Right lobe of liver (tissue), 4 donors: ENCODE measurements around the gene DENND4A.

ENCODE experiments used
- POLR2A ChIP-seq: fragments of 450-650 bp; IDR thresholded peaks from one replicate; pipeline ENCODE4 v1.6.1; 2017; ENCODE audit warnings: antibody characterized with exemption, mild to moderate bottlenecking
- TF ChIP-seq, protein P1 (sequence below), 4 donors: fragments of 200-600 bp in 3 of 4; fragments of 450-650 bp in 1 of 4; IDR thresholded peaks; one replicate each; pipeline versions ENCODE4 v1.5.1 to v1.8.0; 2016 to 2022; ENCODE audit warnings: antibody characterized with exemption in 4 of 4, mild to moderate bottlenecking in 2 of 4
- donor health status: DM: no; HTN: no; CAD: no.
- donor health status: DM: no; HTN: no; CAD: no.
- donor health status: DM: no; HTN: yes; CAD: no.

DNA sequence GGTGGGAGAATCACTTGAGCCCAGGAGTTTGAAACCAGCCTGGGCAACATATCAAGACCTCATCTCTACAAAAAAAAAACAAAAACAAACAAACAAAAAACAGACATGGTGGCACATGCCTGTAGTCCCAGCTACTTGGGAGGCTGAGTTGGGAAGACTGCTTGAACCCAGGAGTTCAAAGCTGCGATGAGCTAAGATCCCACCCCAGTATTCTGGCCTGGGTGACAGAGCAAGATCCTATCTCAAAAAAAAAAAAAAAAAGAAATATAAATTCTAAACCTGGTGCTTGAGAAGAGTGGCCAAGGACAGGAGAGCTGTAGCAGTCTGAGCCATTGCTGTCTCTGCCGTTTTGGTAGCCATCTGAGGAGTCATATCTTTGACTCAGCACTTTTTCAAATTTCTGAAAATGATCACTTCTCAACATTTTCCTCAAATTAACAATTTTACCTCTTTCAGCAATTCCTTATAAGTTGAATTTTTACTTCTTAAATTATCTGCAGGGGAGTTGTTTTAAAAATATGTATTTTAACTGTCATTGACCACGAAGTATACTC is 3.6 kb upstream of the DENND4A start:
- TF ChIP-seq, protein P1, sequence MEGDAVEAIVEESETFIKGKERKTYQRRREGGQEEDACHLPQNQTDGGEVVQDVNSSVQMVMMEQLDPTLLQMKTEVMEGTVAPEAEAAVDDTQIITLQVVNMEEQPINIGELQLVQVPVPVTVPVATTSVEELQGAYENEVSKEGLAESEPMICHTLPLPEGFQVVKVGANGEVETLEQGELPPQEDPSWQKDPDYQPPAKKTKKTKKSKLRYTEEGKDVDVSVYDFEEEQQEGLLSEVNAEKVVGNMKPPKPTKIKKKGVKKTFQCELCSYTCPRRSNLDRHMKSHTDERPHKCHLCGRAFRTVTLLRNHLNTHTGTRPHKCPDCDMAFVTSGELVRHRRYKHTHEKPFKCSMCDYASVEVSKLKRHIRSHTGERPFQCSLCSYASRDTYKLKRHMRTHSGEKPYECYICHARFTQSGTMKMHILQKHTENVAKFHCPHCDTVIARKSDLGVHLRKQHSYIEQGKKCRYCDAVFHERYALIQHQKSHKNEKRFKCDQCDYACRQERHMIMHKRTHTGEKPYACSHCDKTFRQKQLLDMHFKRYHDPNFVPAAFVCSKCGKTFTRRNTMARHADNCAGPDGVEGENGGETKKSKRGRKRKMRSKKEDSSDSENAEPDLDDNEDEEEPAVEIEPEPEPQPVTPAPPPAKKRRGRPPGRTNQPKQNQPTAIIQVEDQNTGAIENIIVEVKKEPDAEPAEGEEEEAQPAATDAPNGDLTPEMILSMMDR (IDR thresholded peaks at IDR 0.05) = no peak
- TF ChIP-seq POLR2A = no peak
